PC-3 (cell line): ENCODE results near the gene TBC1D16. TPM values are rescaled to one million over a fixed set of nuclear protein-coding genes. Genes with fewer than 3 reads are reported as not detected.

Experiments
- ATAC-seq: fragments of 200-7000 bp; cut with Tn5 transposase; 2 replicates; pipeline ENCODE4 v1.9.1; 2020; ENCODE audit warnings: mild to moderate bottlenecking, moderate library complexity
- BruUV-seq: library from RNA; stranded (reverse); fragments of 400-500 nt; replicated peaks from 2 replicates; lab custom pipeline; 2021; lab: Mats Ljungman, UMichigan
- CTCF ChIA-PET: fragments of 300-600 bp; sonication (Branson Sonifier 250); formaldehyde crosslinking; loops from one replicate; lab custom pipeline; 2022; ENCODE audit warnings: antibody characterized with exemption; lab: Charles Lee
- POLR2A ChIA-PET: fragments of 300-600 bp; sonication (Branson Sonifier 250); formaldehyde crosslinking; loops from one replicate; lab custom pipeline; 2022; ENCODE audit warnings: antibody characterized with exemption; ENCODE audit not compliant: unreplicated experiment; lab: Charles Lee
- DNase-seq: peaks from one replicate; pipeline ENCODE4 v3.0.0-alpha.2; 2015
- H2AFZ ChIP-seq: fragments of 300-600 bp; sonication (generic); 2 replicates; pipeline ENCODE4 v1.6.0; 2016; ENCODE audit warnings: antibody characterized with exemption, low read length
- H3F3A ChIP-seq: fragments of 300-600 bp; sonication (generic); one replicate; pipeline ENCODE4 v1.6.0; 2017; ENCODE audit warnings: antibody characterized with exemption, low read length, control low read depth, mild to moderate bottlenecking; ENCODE audit not compliant: unreplicated experiment
- H3K27ac ChIP-seq: fragments of 300-600 bp; sonication (generic); 2 replicates; pipeline ENCODE4 v1.5.1; 2016; ENCODE audit warnings: mild to moderate bottlenecking, low read length
- H3K27me3 ChIP-seq: fragments of 300-600 bp; sonication (generic); 2 replicates; pipeline ENCODE4 v1.6.1; 2016; ENCODE audit warnings: low read length, mixed read lengths
- H3K36me3 ChIP-seq: fragments of 300-600 bp; sonication (generic); 2 replicates; pipeline ENCODE4 v1.6.1; 2016; ENCODE audit warnings: low read depth, mixed run types, low read length, mixed read lengths
- H3K4me1 ChIP-seq: fragments of 300-600 bp; sonication (generic); 2 replicates; pipeline ENCODE4 v1.5.1; 2016; ENCODE audit warnings: low read length; ENCODE audit not compliant: insufficient read depth
- H3K4me2 ChIP-seq: fragments of 300-600 bp; sonication (generic); 2 replicates; pipeline ENCODE4 v1.6.0; 2016; ENCODE audit warnings: low read length
- H3K4me3 ChIP-seq: fragments of 300-600 bp; sonication (generic); 2 replicates; pipeline ENCODE4 v1.5.1; 2016; ENCODE audit warnings: mild to moderate bottlenecking, low read length, mixed read lengths
- H3K79me2 ChIP-seq: fragments of 300-600 bp; sonication (generic); 2 replicates; pipeline ENCODE4 v1.6.1; 2017; ENCODE audit warnings: low read length, mixed read lengths
- H3K9ac ChIP-seq: fragments of 300-600 bp; sonication (generic); 2 replicates; pipeline ENCODE4 v1.6.0; 2016; ENCODE audit warnings: mild to moderate bottlenecking, low read length
- H3K9me2 ChIP-seq: fragments of 300-600 bp; sonication (generic); replicated peaks from 2 replicates; pipeline ENCODE4 v1.6.1; 2016; ENCODE audit warnings: mixed run types, low read length, mixed read lengths
- H3K9me3 ChIP-seq: fragments of 300-600 bp; sonication (generic); 2 replicates; pipeline ENCODE4 v1.6.1; 2016; ENCODE audit warnings: low read length, mixed read lengths
- H4K20me1 ChIP-seq: fragments of 300-600 bp; sonication (generic); 2 replicates; pipeline ENCODE4 v1.6.1; 2016; ENCODE audit warnings: low read length, mixed read lengths
- CTCF ChIP-seq: fragments of 300-600 bp; sonication (generic); conservative IDR thresholded peaks from 2 replicates; pipeline ENCODE4 v1.5.1; 2017; ENCODE audit warnings: antibody characterized with exemption, low read depth, mild to moderate bottlenecking, low read length
- EZH2 ChIP-seq: fragments of 300-600 bp; sonication (generic); IDR thresholded peaks from one replicate; pipeline ENCODE4 v1.6.1; 2017; ENCODE audit warnings: antibody characterized with exemption, mild to moderate bottlenecking, low read length; ENCODE audit not compliant: unreplicated experiment
- EZH2phosphoT487 ChIP-seq: fragments of 300-600 bp; sonication (generic); IDR thresholded peaks from 2 replicates; pipeline ENCODE4 v1.6.1; 2018; ENCODE audit warnings: mild to moderate bottlenecking, antibody characterized with exemption, low read length, borderline replicate concordance
- intact Hi-C: fragments of 100-400 bp; cut with micrococcal nuclease; formaldehyde crosslinking; loops from 2 replicates; pipeline ENCODE4 v1.9.0; 2023
- total RNA-seq: library from RNA; depleted of rRNA; stranded (reverse); fragments of >200 nt; gene quantifications from 2 replicates; pipeline ENCODE4 v1.2.3, GENCODE V29; 2014

Gene TBC1D16
- total RNA-seq, 1 experiment from 2014 or later, result 23.7 TPM

GRCh38 chr17:79952901-79953300, 82.8 kb downstream of the TBC1D16 start:
- Histone ChIP-seq H3K9ac (no peak overlapping the region), H2AFZ (no peak overlapping the region), H3K27ac (no peak overlapping the region), H4K20me1 (no peaks in the 10 kb centered on the region), H3K27me3 (no peaks in the 10 kb centered on the region), H3K4me2 (no peak overlapping the region), H3K4me3 (no peak overlapping the region), H3K79me2 (no peaks in the 10 kb centered on the region), H3K9me3 (no peaks in the 10 kb centered on the region), H3K9me2 (no peaks in the 10 kb centered on the region), H3K4me1 (no peaks in the 10 kb centered on the region), H3K36me3 (no peaks in the 10 kb centered on the region), H3F3A (no peaks in the 10 kb centered on the region)
- ChIA-PET CTCF (no interaction called here), POLR2A (no interaction called here)
- ATAC-seq, result no peak
- BruUV-seq, result no TSS peak
- intact Hi-C loops, result no loop called here
- no peak for DNase-seq
- TF ChIP-seq CTCF, result no peak
- TF ChIP-seq EZH2, result no peak
- no peak for TF ChIP-seq EZH2phosphoT487

- no peaks in the 10 kb centered on the region for H4K20me1 ChIP-seq
- CTCF ChIA-PET, result no interaction called here
- H3K27ac ChIP-seq, result no peak overlapping the region
- TF ChIP-seq EZH2 (no peak), EZH2phosphoT487 (no peak), CTCF (no peak)
- H3K79me2 ChIP-seq, result no peaks in the 10 kb centered on the region
- no peak overlapping the region for H3K9ac ChIP-seq
- H3K36me3 ChIP-seq, result no peaks in the 10 kb centered on the region
- H3K4me2 ChIP-seq, result no peak overlapping the region
- H3K27me3 ChIP-seq, result no peaks in the 10 kb centered on the region
- ATAC-seq (no peak), DNase-seq (no peak)
- POLR2A ChIA-PET, result no interaction called here
- BruUV-seq, result no TSS peak
- no peak overlapping the region for H3K4me3 ChIP-seq
- no peaks in the 10 kb centered on the region for H3K4me1 ChIP-seq
- H3K9me2 ChIP-seq, result no peaks in the 10 kb centered on the region
- intact Hi-C loops, result no loop called here
- no peaks in the 10 kb centered on the region for H3K9me3 ChIP-seq
- no peaks in the 10 kb centered on the region for H3F3A ChIP-seq
- H2AFZ ChIP-seq, result no peak overlapping the region
Observed at GRCh38 chr17:79952265-79952877, 83.3 kb downstream of the TBC1D16 start.

GRCh38 chr17:79951361-79952264, 84.1 kb downstream of the TBC1D16 start:
- Histone ChIP-seq H3K27ac (no peak overlapping the region), H3K4me2 (no peak overlapping the region), H3K79me2 (no peaks in the 10 kb centered on the region), H3K9me2 (no peaks in the 10 kb centered on the region), H4K20me1 (no peaks in the 10 kb centered on the region), H3K9me3 (no peaks in the 10 kb centered on the region), H3K36me3 (no peaks in the 10 kb centered on the region), H3F3A (no peaks in the 10 kb centered on the region), H3K4me1 (no peaks in the 10 kb centered on the region), H2AFZ (no peak overlapping the region), H3K9ac (no peak overlapping the region), H3K4me3 (no peak overlapping the region), H3K27me3 (no peaks in the 10 kb centered on the region)
- no TSS peak for BruUV-seq
- ATAC-seq, result no peak
- intact Hi-C loops, result no loop called here
- ChIA-PET CTCF (no interaction called here), POLR2A (no interaction called here)
- no peak for DNase-seq
- TF ChIP-seq EZH2 (no peak), EZH2phosphoT487 (no peak)
